Activated CD4-positive, alpha-beta T cell treated with anti-CD3 and anti-CD28 coated beads for 24 hours (primary cell): ENCODE measurements around the gene MRC2.

Source experiments
- DNase-seq, 2 donors: peaks; one replicate each; pipeline ENCODE4 v3.0.0-alpha.2; 2020; ENCODE audit warnings: low read depth in 2 of 2

The MRC2 gene

GRCh38 chr17:62631936-62632924, 4.8 kb downstream of the MRC2 start:
- DNase-seq, result no peak

GRCh38 chr17:62637809-62638208, 10.3 kb downstream of the MRC2 start:
- no peak for DNase-seq

GRCh38 chr17:62641153-62641552, 13.7 kb downstream of the MRC2 start:
- DNase-seq, result no peak

- DNase-seq, result no peak
Measured at GRCh38 chr17:62641951-62642350, 14.5 kb downstream of the MRC2 start.

- DNase-seq, result no peak
Measured at GRCh38 chr17:62643496-62643895, 16.0 kb downstream of the MRC2 start.

GRCh38 chr17:62644487-62645173, 17.2 kb downstream of the MRC2 start:
- no peak for DNase-seq

- DNase-seq, result no peak
Measured at GRCh38 chr17:62648251-62648955, 20.9 kb downstream of the MRC2 start.

GRCh38 chr17:62648956-62649294, 21.5 kb downstream of the MRC2 start:
- DNase-seq, result no peak

- DNase-seq, result no peak
Measured at GRCh38 chr17:62649570-62649969, 22.1 kb downstream of the MRC2 start.

- no peak for DNase-seq
Measured at GRCh38 chr17:62650587-62650986, 23.1 kb downstream of the MRC2 start.

- DNase-seq, result peak in 1 of 2 donors; percentile 6
Measured at GRCh38 chr17:62652251-62653001, 25.0 kb downstream of the MRC2 start.

- DNase-seq, result peak; percentile 87 to 92
Measured at GRCh38 chr17:62653002-62653825, 25.7 kb downstream of the MRC2 start.

GRCh38 chr17:62653826-62654761, 26.6 kb downstream of the MRC2 start:
- DNase-seq, result no peak

GRCh38 chr17:62655656-62656055, 28.2 kb downstream of the MRC2 start:
- DNase-seq, result no peak

- DNase-seq, result no peak
Measured at GRCh38 chr17:62656446-62656845, 29.0 kb downstream of the MRC2 start.

GRCh38 chr17:62657145-62657665, 29.7 kb downstream of the MRC2 start:
- no peak for DNase-seq

GRCh38 chr17:62657690-62658089, 30.2 kb downstream of the MRC2 start:
- DNase-seq, result no peak

GRCh38 chr17:62658136-62658920, 30.9 kb downstream of the MRC2 start:
- no peak for DNase-seq
